Right lobe of liver (tissue), 4 donors: ENCODE data around the gene IGSF10.

Experiments
- POLR2A ChIP-seq: fragments of 450-650 bp; IDR thresholded peaks from one replicate; pipeline ENCODE4 v1.6.1; 2017; ENCODE audit warnings: antibody characterized with exemption, mild to moderate bottlenecking
- TF ChIP-seq, protein P1 (sequence below), 4 donors: fragments of 200-600 bp in 3 of 4; fragments of 450-650 bp in 1 of 4; IDR thresholded peaks; one replicate each; pipeline versions ENCODE4 v1.5.1 to v1.8.0; 2016 to 2022; ENCODE audit warnings: antibody characterized with exemption in 4 of 4, mild to moderate bottlenecking in 2 of 4
- donor health status: DM: no; HTN: no; CAD: no.
- donor health status: DM: no; HTN: no; CAD: no.
- donor health status: DM: no; HTN: yes; CAD: no.

DNA sequence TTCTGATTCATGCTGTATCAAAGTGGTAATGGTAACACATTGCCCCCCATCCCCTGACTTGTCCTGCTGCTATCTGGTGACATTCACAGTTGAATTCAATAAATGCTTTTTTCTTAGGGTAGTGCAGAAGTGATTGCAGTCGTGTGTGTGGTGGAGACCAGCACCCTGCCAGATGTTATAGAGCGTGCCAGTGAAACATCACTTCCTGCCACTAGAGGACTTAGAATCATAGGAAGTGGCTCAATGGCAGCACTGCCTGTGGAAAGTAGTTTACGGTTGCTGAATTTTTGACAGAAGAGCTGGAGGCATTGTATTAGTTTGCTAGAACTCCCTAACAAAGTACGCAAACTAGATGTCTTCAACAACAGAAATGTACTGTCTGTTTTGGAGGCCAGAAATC, 38.9 kb downstream of the IGSF10 start:
- TF ChIP-seq, protein P1, sequence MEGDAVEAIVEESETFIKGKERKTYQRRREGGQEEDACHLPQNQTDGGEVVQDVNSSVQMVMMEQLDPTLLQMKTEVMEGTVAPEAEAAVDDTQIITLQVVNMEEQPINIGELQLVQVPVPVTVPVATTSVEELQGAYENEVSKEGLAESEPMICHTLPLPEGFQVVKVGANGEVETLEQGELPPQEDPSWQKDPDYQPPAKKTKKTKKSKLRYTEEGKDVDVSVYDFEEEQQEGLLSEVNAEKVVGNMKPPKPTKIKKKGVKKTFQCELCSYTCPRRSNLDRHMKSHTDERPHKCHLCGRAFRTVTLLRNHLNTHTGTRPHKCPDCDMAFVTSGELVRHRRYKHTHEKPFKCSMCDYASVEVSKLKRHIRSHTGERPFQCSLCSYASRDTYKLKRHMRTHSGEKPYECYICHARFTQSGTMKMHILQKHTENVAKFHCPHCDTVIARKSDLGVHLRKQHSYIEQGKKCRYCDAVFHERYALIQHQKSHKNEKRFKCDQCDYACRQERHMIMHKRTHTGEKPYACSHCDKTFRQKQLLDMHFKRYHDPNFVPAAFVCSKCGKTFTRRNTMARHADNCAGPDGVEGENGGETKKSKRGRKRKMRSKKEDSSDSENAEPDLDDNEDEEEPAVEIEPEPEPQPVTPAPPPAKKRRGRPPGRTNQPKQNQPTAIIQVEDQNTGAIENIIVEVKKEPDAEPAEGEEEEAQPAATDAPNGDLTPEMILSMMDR (IDR thresholded peaks at IDR 0.05), result no peak
- TF ChIP-seq POLR2A, result no peak
